Neural crest cell (in vitro differentiated cells): Measurements from ENCODE around the gene ATP6V1D. TPM values are rescaled to one million over a fixed set of nuclear protein-coding genes. Genes with fewer than 3 reads are reported as not detected.

ENCODE experiments used
- DNase-seq: peaks from one replicate; pipeline ENCODE4 v3.0.0; 2021; ENCODE audit warnings: low read depth, mixed read lengths, low spot score
- H3K27ac Mint-ChIP-seq: one replicate; pipeline ENCODE4 v1.8.0; 2021; ENCODE audit warnings: mild to moderate bottlenecking, mixed read lengths; ENCODE audit not compliant: unreplicated experiment
- H3K27me3 Mint-ChIP-seq: 2 replicates; pipeline ENCODE4 v1.8.0; 2021; ENCODE audit warnings: low read depth, mild to moderate bottlenecking, mixed read lengths
- H3K36me3 Mint-ChIP-seq: 2 replicates; pipeline ENCODE4 v1.8.0; 2021; ENCODE audit warnings: low read depth, mild to moderate bottlenecking, mixed read lengths
- H3K4me1 Mint-ChIP-seq: 2 replicates; pipeline ENCODE4 v1.8.0; 2021; ENCODE audit warnings: mixed read lengths
- H3K4me3 Mint-ChIP-seq: one replicate; pipeline ENCODE4 v1.8.0; 2021; ENCODE audit warnings: mild to moderate bottlenecking, mixed read lengths
- H3K9me3 Mint-ChIP-seq: 2 replicates; pipeline ENCODE4 v1.8.0; 2021; ENCODE audit warnings: mixed read lengths
- CTCF ChIP-seq: fragments of 200-600 bp; sonication (generic); conservative IDR thresholded peaks from 2 replicates; pipeline ENCODE4 v1.5.0; 2021; ENCODE audit warnings: antibody characterized with exemption, mild to moderate bottlenecking
- total RNA-seq: library from RNA; stranded (reverse); gene quantifications from 2 replicates; pipeline ENCODE4 v1.2.1, GENCODE V29; 2021

ATP6V1D gene
- total RNA-seq, 1 donor from 2014 or later, result 51.2 TPM

DNA sequence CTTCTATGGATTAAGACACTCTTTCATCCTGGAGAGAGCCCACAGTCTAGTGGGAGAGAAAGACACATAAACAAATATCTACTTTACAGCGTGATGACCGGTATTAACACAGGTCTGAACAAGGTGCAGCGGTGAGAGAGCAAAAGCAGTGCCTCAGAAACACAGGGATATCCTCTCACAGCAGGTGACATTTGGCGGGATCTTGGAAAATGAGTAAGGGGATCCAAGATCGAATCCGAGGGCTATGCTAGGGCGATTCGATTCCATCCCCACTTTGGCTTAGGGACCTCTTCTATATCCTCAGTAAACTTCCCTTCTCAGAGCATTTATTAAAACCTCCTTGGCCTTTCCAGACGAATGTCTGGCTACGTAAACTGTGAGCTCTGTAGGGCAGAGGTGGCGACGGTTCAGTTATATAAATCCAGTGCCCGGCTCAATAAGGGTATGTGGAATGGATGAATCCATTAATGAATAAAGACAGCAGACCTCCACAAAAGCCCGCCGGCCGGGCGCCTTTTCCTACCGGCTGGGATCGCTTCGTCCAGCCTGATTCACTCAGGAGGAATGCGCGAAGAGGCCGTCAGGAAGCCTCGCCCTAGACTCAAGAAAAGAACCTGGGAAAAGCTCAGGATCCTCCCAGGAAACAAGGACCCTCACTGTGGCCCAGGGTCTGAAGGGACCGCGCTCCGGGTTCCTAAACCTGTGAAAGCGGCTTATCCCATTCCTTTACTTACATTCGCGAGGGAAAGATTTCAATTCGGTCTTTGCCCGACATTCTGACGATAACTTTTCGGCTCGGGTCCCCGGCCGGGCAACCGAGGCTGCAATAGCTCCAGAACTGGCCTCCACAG is 455 bp downstream of the ATP6V1D start:
- DNase-seq, result no peak
- no peaks in the 10 kb centered on the region for H3K36me3 Mint-ChIP-seq
- peak overlapping the region; percentile 97 for H3K27ac Mint-ChIP-seq
- no peaks in the 10 kb centered on the region for H3K9me3 Mint-ChIP-seq
- no peak for TF ChIP-seq CTCF
- no peaks in the 10 kb centered on the region for H3K27me3 Mint-ChIP-seq
- peak overlapping the region; percentile 99 for H3K4me3 Mint-ChIP-seq
- peaks cover 42% of the 10 kb centered on the region for H3K4me1 Mint-ChIP-seq

GRCh38 chr14:67357969-67358354 is 1.6 kb downstream of the ATP6V1D start:
- H3K4me3 Mint-ChIP-seq, result peak overlapping the region; percentile 99
- DNase-seq, result no peak
- TF ChIP-seq CTCF, result no peak
- H3K9me3 Mint-ChIP-seq, result no peaks in the 10 kb centered on the region
- H3K4me1 Mint-ChIP-seq, result peaks cover 42% of the 10 kb centered on the region
- H3K36me3 Mint-ChIP-seq, result no peaks in the 10 kb centered on the region
- H3K27me3 Mint-ChIP-seq, result no peaks in the 10 kb centered on the region
- H3K27ac Mint-ChIP-seq, result no peak overlapping the region

DNA sequence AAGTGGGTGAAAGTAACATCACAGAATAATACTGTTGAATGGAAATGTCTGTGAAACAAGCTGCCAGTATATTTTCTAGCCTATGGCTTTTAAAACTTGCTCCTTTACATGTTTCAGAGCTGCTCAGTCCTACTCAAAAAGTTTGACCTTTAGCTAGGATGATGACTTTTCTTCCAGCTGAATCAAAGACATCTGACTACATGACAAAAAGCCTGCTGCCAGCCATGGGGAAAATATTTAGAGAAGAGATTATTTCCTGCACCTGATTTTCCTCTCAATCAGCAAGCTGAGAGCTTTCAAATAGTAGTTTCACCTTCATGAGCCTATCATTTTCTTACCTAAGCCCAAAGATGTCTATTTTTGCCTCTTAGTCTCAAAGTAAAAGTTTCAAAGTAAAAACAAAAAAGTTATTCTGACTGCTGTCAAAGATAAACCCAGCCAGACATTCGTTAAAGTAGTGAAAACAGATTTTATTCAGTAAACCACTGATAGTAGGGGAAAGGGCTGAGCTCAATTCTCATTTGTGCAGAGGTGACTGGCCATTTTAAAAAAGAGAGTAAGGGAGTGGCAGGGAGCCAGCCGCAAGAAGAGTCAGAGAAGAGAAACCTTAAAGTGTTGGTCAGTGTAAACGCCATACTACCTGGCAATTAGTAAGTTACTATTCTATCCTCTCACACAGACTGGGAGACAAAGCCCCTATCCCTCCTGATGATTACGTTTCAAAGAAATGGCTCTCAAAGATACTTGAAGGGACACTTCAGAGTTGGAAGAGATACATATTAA is 2.2 kb downstream of the ATP6V1D start:
- Mint-ChIP-seq H3K4me1 (peaks cover 39% of the 10 kb centered on the region), H3K27me3 (no peaks in the 10 kb centered on the region), H3K9me3 (no peaks in the 10 kb centered on the region), H3K36me3 (no peaks in the 10 kb centered on the region), H3K4me3 (peak overlapping the region; percentile 99), H3K27ac (no peak overlapping the region)
- DNase-seq, result no peak
- TF ChIP-seq CTCF, result no peak

DNA sequence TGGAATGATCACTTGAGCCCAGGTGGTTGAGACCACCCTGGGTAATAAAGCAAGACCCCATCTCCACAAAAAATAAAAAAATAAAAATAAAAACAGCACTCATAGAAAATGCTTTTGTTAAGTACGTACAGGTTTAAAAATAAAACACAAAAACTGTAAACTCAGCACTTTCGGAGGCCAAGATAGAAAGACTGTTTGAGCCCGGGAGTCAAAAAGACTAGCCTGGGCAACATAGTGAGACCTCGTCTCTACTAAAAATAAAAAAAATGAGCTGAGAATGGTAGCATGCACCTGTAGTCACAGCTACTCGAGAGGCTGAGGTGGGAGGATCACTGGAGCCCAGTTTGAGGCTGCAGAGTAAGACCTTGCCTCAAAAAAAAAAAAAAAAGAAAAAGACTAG is 7.5 kb downstream of the ATP6V1D start:
- no peaks in the 10 kb centered on the region for H3K9me3 Mint-ChIP-seq
- DNase-seq, result no peak
- TF ChIP-seq CTCF, result no peak
- no peaks in the 10 kb centered on the region for H3K4me1 Mint-ChIP-seq
- H3K27me3 Mint-ChIP-seq, result no peaks in the 10 kb centered on the region
- no peak overlapping the region for H3K27ac Mint-ChIP-seq
- H3K4me3 Mint-ChIP-seq, result no peak overlapping the region
- peaks cover 4% of the 10 kb centered on the region for H3K36me3 Mint-ChIP-seq

DNA sequence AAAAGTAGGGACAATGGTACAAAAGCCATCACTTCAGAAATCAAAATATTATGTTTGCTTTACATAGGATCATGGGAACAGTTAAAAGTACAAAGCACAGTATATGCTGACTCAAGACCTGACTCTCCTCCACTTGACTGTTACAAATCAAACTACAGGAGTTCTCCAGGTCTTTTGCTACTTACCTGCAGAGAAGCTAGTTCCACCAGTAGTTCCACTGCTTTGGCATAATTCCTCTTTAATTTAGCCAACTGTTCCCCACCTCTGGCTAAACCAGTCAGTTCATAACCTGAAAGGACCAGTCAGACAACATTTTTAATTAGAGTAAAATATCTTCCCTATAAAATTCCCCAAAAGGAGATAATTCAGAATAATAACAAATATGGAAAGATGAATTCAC is 14.0 kb downstream of the ATP6V1D start:
- H3K36me3 Mint-ChIP-seq, result peaks cover 15% of the 10 kb centered on the region

More for the DNA sequence above, 14.0 kb downstream of the ATP6V1D start:
- no peak overlapping the region for H3K4me3 Mint-ChIP-seq
- H3K27ac Mint-ChIP-seq, result no peak overlapping the region
- no peak for DNase-seq
- TF ChIP-seq CTCF, result no peak
- H3K4me1 Mint-ChIP-seq, result no peaks in the 10 kb centered on the region
- no peaks in the 10 kb centered on the region for H3K27me3 Mint-ChIP-seq
- no peaks in the 10 kb centered on the region for H3K9me3 Mint-ChIP-seq
